Keratinocyte (primary cell): ENCODE results near the gene NAALADL2. TPM values are rescaled to one million over a fixed set of nuclear protein-coding genes. Genes with fewer than 3 reads are reported as not detected.
"Not testable (repeated sequence)": the region's sequence is repeated elsewhere in the genome, so short reads cannot be mapped to it uniquely, and the experiment has no call there.

Source experiments
- DNase-seq: peaks from one replicate; pipeline ENCODE4 v3.0.0-alpha.2; 2011; ENCODE audit warnings: low read depth, missing footprints, low spot score
- FAIRE-seq: peaks from 2 replicates; lab custom pipeline; 2011; peaks lifted over from hg19 to GRCh38; lab: Jason Lieb, UNC
- H2AFZ ChIP-seq: 2 replicates; pipeline ENCODE4 v1.6.0; 2012; ENCODE audit warnings: low read length, control low read depth, inconsistent platforms; ENCODE audit not compliant: control insufficient read depth
- H3K27ac ChIP-seq: 2 replicates; pipeline ENCODE4 v1.5.1; 2011; ENCODE audit warnings: low read length; ENCODE audit not compliant: control insufficient read depth, insufficient read depth
- H3K27me3 ChIP-seq: 3 replicates; pipeline ENCODE4 v1.6.0; 2011; ENCODE audit warnings: low read length; ENCODE audit not compliant: control insufficient read depth, insufficient read depth; ENCODE audit errors: extremely low read depth
- H3K36me3 ChIP-seq, 2 experiments: 2 replicates in 1 of 2; 3 replicates in 1 of 2; pipeline ENCODE4 v1.5.1; 2011; ENCODE audit warnings: low read length in 2 of 2, mild to moderate bottlenecking in 1 of 2; ENCODE audit not compliant: control insufficient read depth in 2 of 2, insufficient read depth in 2 of 2; ENCODE audit errors: extremely low read depth in 1 of 2
- H3K4me1 ChIP-seq: 3 replicates; pipeline ENCODE4 v1.5.1; 2011; ENCODE audit warnings: low read length; ENCODE audit not compliant: control insufficient read depth, insufficient read depth; ENCODE audit errors: extremely low read depth
- H3K4me2 ChIP-seq: 3 replicates; pipeline ENCODE4 v1.6.0; 2011; ENCODE audit warnings: low read depth, low read length; ENCODE audit not compliant: control insufficient read depth, insufficient read depth; ENCODE audit errors: extremely low read depth
- H3K4me3 ChIP-seq, 3 experiments: fragments of 200-600 bp in 1 of 3; sonication (generic) in 1 of 3; 2 replicates in 2 of 3; 3 replicates in 1 of 3; pipeline ENCODE4 v1.5.1; 2011 to 2016; ENCODE audit warnings: low read length in 3 of 3, mild to moderate bottlenecking in 3 of 3, control low read depth in 2 of 3, inconsistent platforms in 1 of 3, low read depth in 1 of 3, mixed read lengths in 1 of 3, mixed run types in 1 of 3, moderate library complexity in 1 of 3; ENCODE audit not compliant: control insufficient read depth in 2 of 3, insufficient read depth in 2 of 3; ENCODE audit errors: extremely low read depth in 1 of 3
- H3K79me2 ChIP-seq: 2 replicates; pipeline ENCODE4 v1.6.0; 2012; ENCODE audit warnings: low read length; ENCODE audit not compliant: control insufficient read depth, insufficient read depth
- H3K9ac ChIP-seq: 3 replicates; pipeline ENCODE4 v1.6.0; 2011; ENCODE audit warnings: low read length; ENCODE audit not compliant: control insufficient read depth, insufficient read depth; ENCODE audit errors: extremely low read depth
- H3K9me1 ChIP-seq: 3 replicates; pipeline ENCODE4 v1.6.0; 2011; ENCODE audit warnings: low read length; ENCODE audit not compliant: control insufficient read depth, insufficient read depth; ENCODE audit errors: extremely low read depth
- H3K9me3 ChIP-seq: 2 replicates; pipeline ENCODE4 v1.5.1; 2012; ENCODE audit warnings: low read depth, low read length; ENCODE audit not compliant: control insufficient read depth
- H4K20me1 ChIP-seq: 3 replicates; pipeline ENCODE4 v1.6.0; 2011; ENCODE audit warnings: low read length; ENCODE audit not compliant: control insufficient read depth, insufficient read depth; ENCODE audit errors: extremely low read depth
- CTCF ChIP-seq, 3 experiments: IDR thresholded peaks in 1 of 3; conservative IDR thresholded peaks in 1 of 3; optimal IDR thresholded peaks in 1 of 3; 2 replicates in 2 of 3; 3 replicates in 1 of 3; pipeline versions ENCODE3 to v1.5.1; 2011; ENCODE audit warnings: low read length in 3 of 3, mild to moderate bottlenecking in 3 of 3, moderate library complexity in 2 of 3, control low read depth in 1 of 3, inconsistent platforms in 1 of 3; ENCODE audit not compliant: insufficient read depth in 2 of 3; ENCODE audit errors: extremely low read depth in 1 of 3
- EZH2 ChIP-seq: IDR thresholded peaks from one replicate; pipeline ENCODE4 v1.6.1; 2012; ENCODE audit warnings: inconsistent platforms, mild to moderate bottlenecking, low read length, moderate library complexity
- dilution Hi-C: fragments of 300-500 bp; cut with MboI; formaldehyde crosslinking; loops from one replicate; pipeline ENCODE4 v1.7.0; 2020; ENCODE audit warnings: low sequenced_read_pairs; ENCODE audit not compliant: extremely low pct_ligation_motif_present
- polyA plus RNA-seq, 5 experiments: library from polyadenylated mRNA; depleted of rRNA in 3 of 5; stranded (reverse) in 3 of 5; stranded (forward) in 1 of 5; unstranded in 1 of 5; fragments of >200 nt; gene quantifications; 1 replicate in 1 of 5; 2 replicates in 3 of 5; 3 replicates in 1 of 5; pipeline versions ENCODE4 v1.2.1 to v1.2.3, GENCODE V29; 2011 to 2012; ENCODE audit warnings: missing spikeins in 2 of 5, low read depth in 1 of 5, low replicate concordance in 1 of 5

Gene NAALADL2
- polyA plus RNA-seq, 1 donor (not counting 4 experiments of a cell fraction or from before 2014, with no cell fraction given), result 0.75 TPM

- TF ChIP-seq EZH2 (no peak), CTCF (optimal IDR thresholded peaks at IDR 0.05 in 1 of 3, IDR thresholded peaks at IDR 0.05 in 1 of 3, conservative IDR thresholded peaks at IDR 0.05 in 1 of 3; ENCODE audit: extremely low read depth in 1 of 3, insufficient read depth in 2 of 3, low read length in 3 of 3) (no peak)
- H3K79me2 ChIP-seq, result no peaks in the 10 kb centered on the region
- H3K36me3 ChIP-seq, result no peaks in the 10 kb centered on the region
- H3K4me1 ChIP-seq, result no peaks in the 10 kb centered on the region
- H2AFZ ChIP-seq, result no peak overlapping the region
- FAIRE-seq, result no peak
- no peak overlapping the region for H3K4me3 ChIP-seq
- no peaks in the 10 kb centered on the region for H3K9me1 ChIP-seq
- no peaks in the 10 kb centered on the region for H3K27me3 ChIP-seq
- no peak for DNase-seq
- no peak overlapping the region for H3K27ac ChIP-seq
- H3K4me2 ChIP-seq, result no peak overlapping the region
- H4K20me1 ChIP-seq, result no peaks in the 10 kb centered on the region
- H3K9me3 ChIP-seq, result peaks cover 6% of the 10 kb centered on the region
- H3K9ac ChIP-seq, result no peak overlapping the region
- dilution Hi-C loops, result no loop called here
Observed at GRCh38 chr3:175818811-175819464, 959.8 kb downstream of the NAALADL2 start.

DNA sequence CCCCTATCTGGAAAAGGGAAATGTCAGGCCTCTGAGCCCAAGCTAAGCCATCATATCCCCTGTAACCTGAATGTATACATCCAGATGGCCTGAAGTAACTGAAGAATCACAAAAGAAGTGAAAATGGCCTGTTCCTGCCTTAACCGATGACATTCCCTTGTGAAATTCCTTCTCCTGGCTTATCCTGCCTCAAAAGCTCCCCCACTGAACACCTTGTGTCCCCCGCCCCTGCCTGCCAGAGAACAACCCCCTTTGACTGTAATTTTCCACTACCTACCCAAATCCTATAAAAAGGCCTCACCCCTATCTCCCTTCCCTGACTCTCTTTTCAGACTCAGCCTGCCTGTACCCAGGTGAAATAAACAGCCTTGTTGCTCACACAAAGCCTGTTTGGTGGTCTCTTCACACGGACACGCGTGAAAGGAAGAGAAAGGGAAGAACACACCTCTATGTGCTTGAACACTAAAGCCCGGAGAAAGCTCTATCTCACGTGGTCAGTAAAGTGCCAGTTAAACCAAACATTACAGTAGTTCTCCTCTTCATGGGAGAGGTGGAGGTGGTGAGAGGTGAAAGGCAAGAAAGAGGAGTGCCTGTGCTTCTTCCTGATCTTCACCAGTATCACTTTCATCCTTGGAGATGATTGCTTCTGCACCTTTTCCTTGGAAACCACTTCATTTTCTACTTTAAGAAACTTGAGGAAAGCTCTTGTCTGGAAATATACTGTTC, 963.8 kb downstream of the NAALADL2 start:
- FAIRE-seq, H3K27ac ChIP-seq, dilution Hi-C loops, H3K4me3 ChIP-seq, H3K27me3 ChIP-seq, H3K4me2 ChIP-seq, H3K4me1 ChIP-seq, H3K9me3 ChIP-seq, DNase-seq, H3K79me2 ChIP-seq, H2AFZ ChIP-seq, H3K9me1 ChIP-seq, H4K20me1 ChIP-seq, H3K36me3 ChIP-seq, H3K9ac ChIP-seq: not testable (repeated sequence)

GRCh38 chr3:175825016-175825580, 966.0 kb downstream of the NAALADL2 start:
- H2AFZ ChIP-seq, H3K79me2 ChIP-seq: not testable (repeated sequence)

More at GRCh38 chr3:175825016-175825580, 966.0 kb downstream of the NAALADL2 start:
- FAIRE-seq, H3K27me3 ChIP-seq, H3K9me3 ChIP-seq, H3K36me3 ChIP-seq, dilution Hi-C loops, H3K9ac ChIP-seq, H3K4me1 ChIP-seq, H3K27ac ChIP-seq, DNase-seq, H3K9me1 ChIP-seq, H3K4me3 ChIP-seq, H3K4me2 ChIP-seq, H4K20me1 ChIP-seq: not testable (repeated sequence)
